Measurements from ENCODE around the gene ZNF217. TPM values are rescaled to one million over a fixed set of nuclear protein-coding genes. Genes with fewer than 3 reads are reported as not detected.

The ZNF217 gene
- total and polyA plus RNA-seq, 10 of the 15 experiments (the other 5 are each of a cell fraction or from before 2014, with no cell fraction given): 8.5 to 76.6 (median 40.6) TPM

DNA sequence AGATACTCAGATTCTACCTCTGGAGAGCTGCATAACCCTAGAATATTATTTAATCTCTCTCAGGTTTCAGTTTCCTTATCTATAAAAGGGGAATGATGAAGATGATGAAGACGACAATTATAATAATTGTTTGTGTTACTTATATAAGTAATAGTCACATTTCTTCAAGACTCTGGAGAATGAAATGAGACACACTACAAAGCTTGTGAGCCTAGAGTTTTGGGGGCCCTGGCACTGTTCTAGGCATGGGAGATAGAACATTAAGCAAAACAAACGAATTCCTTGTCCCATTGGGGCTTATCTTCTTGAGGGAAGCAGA, 5.4 kb upstream of the ZNF217 start:
- intact Hi-C loops (cut with micrococcal nuclease; ENCODE audit: unreplicated experiment): no loop called here
- ChIA-PET SMC1A (ENCODE audit: uncharacterized antibody, unreplicated experiment) (interaction anchor here (1.0 to 1.8 kb wide), 4 partner anchors 22 to 83 kb away, joined by 3 to 4 read pairs (median 4); no protein-coding TSS in a partner anchor), CTCF (interaction anchor here (1.5 to 2.3 kb wide), 2 partner anchors 10 to 22 kb away, joined by 6 to 8 read pairs; no protein-coding TSS in a partner anchor), POLR2A (interaction anchor here (0.9 to 1.2 kb wide), 3 partner anchors 12 to 53 kb away, joined by 3 to 5 read pairs (median 3); no protein-coding TSS in a partner anchor), RAD21 (ENCODE audit: unreplicated experiment) (interaction anchor here (0.6 to 1.7 kb wide), 7 partner anchors 11 to 303 kb away, joined by 3 to 7 read pairs (median 4); no protein-coding TSS in a partner anchor)
- H4K20me1 ChIP-seq (ENCODE audit: control insufficient read depth, insufficient read depth): no peaks in the 10 kb centered on the region
- H3K36me3 ChIP-seq (ENCODE audit: control insufficient read depth in 2 of 2, insufficient read depth in 2 of 2, low read length in 1 of 2): no peaks in the 10 kb centered on the region
- no peaks in the 10 kb centered on the region for H3K27me3 ChIP-seq (replicated peaks in 1 of 2; ENCODE audit: control insufficient read depth in 2 of 2, insufficient read depth in 2 of 2, low read length in 1 of 2)
- FAIRE-seq (no peak), DNase-seq (ENCODE audit: low read depth, low spot score) (no peak), ATAC-seq (no peak)
- H3K27ac ChIP-seq (ENCODE audit: control insufficient read depth, insufficient read depth): no peak overlapping the region; the same call in 1 of the 2 replicates
- in situ Hi-C loops (cut with MboI): no loop called here
- H3K79me2 ChIP-seq (ENCODE audit: control insufficient read depth, insufficient read depth, low read length): peaks cover 25% of the 10 kb centered on the region
- no peaks in the 10 kb centered on the region for H3K9me3 ChIP-seq (replicated peaks; ENCODE audit: control insufficient read depth, insufficient read depth, low read length)
- BruUV-seq (replicated peaks): no TSS peak
- no peak overlapping the region for H3K4me3 ChIP-seq
- H2AFZ ChIP-seq (ENCODE audit: control insufficient read depth, low read depth, low read length): no peak overlapping the region
- no peak overlapping the region for H3K9ac ChIP-seq (ENCODE audit: control insufficient read depth, insufficient read depth, low read length)
- peak overlapping the region; percentile 63; the same call in 1 of the 2 replicates for H3K4me2 ChIP-seq (ENCODE audit: control insufficient read depth, insufficient read depth)
- peaks cover 8% of the 10 kb centered on the region; the same call in 1 of the 2 replicates for H3K4me1 ChIP-seq (ENCODE audit: control insufficient read depth, insufficient read depth, low read length)
- 48% methylated on average over 2 of the region's 2 CpGs for WGBS (ENCODE audit: insufficient coverage, insufficient replicate concordance, low lambda C conversion rate, missing lambda C conversion rate)
- TF ChIP-seq ASH2L (IDR thresholded peaks at IDR 0.05; ENCODE audit: borderline replicate concordance, low read depth): no peak
- no peak for TF ChIP-seq RUNX3 (IDR thresholded peaks at IDR 0.05; ENCODE audit: low read length)
- TF ChIP-seq ETV6 (conservative IDR thresholded peaks at IDR 0.05 in 1 of 2, IDR thresholded peaks at IDR 0.05 in 1 of 2; ENCODE audit: borderline replicate concordance in 1 of 2, low read depth in 1 of 2): peak in 1 of 2 experiments; percentile 84; a peak in 1 of 4 replicates
- TF ChIP-seq CEBPB (IDR thresholded peaks at IDR 0.05; ENCODE audit: borderline replicate concordance in 1 of 2, low read depth in 2 of 2, low read length in 2 of 2): no peak
- TF ChIP-seq, protein P1, sequence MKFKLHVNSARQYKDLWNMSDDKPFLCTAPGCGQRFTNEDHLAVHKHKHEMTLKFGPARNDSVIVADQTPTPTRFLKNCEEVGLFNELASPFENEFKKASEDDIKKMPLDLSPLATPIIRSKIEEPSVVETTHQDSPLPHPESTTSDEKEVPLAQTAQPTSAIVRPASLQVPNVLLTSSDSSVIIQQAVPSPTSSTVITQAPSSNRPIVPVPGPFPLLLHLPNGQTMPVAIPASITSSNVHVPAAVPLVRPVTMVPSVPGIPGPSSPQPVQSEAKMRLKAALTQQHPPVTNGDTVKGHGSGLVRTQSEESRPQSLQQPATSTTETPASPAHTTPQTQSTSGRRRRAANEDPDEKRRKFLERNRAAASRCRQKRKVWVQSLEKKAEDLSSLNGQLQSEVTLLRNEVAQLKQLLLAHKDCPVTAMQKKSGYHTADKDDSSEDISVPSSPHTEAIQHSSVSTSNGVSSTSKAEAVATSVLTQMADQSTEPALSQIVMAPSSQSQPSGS (IDR thresholded peaks at IDR 0.05; ENCODE audit: low read length): no peak

Measured in GM12878 (cell line).